HL-60/S4 treated with phorbol 12-myristate 13-acetate at 8.2 ng/mL for 4 days and 3 days (cell line): ENCODE measurements around the gene BCO2.
"Not testable (repeated sequence)": the region's sequence is repeated elsewhere in the genome, so short reads cannot be mapped to it uniquely, and the experiment has no call there.

ENCODE experiments used
- in situ Hi-C: fragments of 300-500 bp; cut with MboI; formaldehyde crosslinking; loops from 2 replicates; pipeline ENCODE4 v1.15.0; 2022; ENCODE audit warnings: low sequenced_read_pairs

BCO2 gene, protein sequence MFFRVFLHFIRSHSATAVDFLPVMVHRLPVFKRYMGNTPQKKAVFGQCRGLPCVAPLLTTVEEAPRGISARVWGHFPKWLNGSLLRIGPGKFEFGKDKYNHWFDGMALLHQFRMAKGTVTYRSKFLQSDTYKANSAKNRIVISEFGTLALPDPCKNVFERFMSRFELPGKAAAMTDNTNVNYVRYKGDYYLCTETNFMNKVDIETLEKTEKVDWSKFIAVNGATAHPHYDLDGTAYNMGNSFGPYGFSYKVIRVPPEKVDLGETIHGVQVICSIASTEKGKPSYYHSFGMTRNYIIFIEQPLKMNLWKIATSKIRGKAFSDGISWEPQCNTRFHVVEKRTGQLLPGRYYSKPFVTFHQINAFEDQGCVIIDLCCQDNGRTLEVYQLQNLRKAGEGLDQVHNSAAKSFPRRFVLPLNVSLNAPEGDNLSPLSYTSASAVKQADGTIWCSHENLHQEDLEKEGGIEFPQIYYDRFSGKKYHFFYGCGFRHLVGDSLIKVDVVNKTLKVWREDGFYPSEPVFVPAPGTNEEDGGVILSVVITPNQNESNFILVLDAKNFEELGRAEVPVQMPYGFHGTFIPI

DNA sequence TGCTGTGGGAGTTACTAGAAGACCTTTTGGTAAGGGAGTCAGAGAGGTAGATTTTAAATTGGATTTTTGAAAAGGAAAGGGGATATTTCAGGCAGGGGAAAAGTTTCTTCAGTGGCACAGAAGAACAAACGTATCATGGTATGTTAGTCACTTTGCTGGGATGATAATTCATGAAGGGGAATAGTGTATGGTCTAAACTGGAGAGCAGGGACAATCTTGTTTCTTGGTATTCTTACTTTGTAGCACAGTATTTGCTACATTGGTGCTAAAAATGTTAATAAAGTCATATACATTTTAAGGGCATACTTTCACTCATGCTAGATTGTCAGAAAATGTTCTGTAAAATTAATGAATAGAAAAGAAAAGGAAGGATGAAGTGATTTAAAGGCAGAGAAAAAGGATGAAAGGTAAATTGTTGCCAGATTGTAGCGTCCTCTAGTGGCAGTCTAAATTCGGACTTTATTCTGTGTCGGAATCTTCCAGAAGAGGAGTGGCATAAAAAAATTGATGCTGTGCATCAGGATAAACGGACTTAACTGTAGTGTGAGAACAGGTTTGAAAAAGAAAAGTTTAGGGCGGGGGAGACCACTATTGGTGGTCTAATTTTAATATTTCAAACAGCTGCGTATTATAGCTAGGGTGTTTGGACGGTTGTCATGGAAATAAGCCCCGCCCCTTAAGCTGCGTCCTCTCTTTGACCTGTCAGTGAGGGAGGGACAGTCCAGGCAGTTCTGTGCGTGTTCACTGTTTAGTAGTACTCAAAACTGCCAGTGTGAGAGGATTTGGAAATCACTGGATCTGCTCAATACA lies at the start of gene BCO2:
Gene BCO2 (plus strand): TSS at position 724 of the 810 bp plus-strand sequence. CDS start 90 bp downstream, outside the sequence.
- in situ Hi-C loops, result no loop called here

GRCh38 chr11:112127056-112127455 lies 48.3 kb upstream of the BCO2 start:
- in situ Hi-C loops, result no loop called here

GRCh38 chr11:112128483-112129121 lies 46.7 kb upstream of the BCO2 start:
- in situ Hi-C loops, result no loop called here

DNA sequence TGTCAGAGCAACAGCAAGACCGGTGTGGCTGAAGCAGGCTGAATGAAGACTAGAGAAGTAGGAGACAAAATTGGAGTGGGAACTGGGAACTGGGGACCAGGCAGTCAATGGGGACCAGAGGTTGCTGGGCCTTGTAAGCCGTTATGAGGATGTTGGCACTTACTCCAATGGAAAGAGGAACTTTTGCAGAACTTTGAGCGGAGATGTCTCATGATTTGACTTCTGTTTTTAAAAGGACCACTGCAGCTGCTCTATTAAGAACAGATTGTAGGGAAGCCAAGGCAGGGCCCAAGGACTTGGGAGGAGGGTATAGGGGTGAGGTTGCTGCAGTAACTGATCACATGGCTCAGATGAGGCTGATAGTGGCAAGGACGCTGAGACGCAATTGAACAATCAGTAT lies 45.7 kb upstream of the BCO2 start:
- in situ Hi-C loops, result no loop called here

- in situ Hi-C loops, result no loop called here
These were observed 42.6 kb upstream of the BCO2 start for GRCh38 chr11:112132737-112133136.

GRCh38 chr11:112134473-112134872 lies 40.8 kb upstream of the BCO2 start:
- in situ Hi-C loops, result no loop called here

DNA sequence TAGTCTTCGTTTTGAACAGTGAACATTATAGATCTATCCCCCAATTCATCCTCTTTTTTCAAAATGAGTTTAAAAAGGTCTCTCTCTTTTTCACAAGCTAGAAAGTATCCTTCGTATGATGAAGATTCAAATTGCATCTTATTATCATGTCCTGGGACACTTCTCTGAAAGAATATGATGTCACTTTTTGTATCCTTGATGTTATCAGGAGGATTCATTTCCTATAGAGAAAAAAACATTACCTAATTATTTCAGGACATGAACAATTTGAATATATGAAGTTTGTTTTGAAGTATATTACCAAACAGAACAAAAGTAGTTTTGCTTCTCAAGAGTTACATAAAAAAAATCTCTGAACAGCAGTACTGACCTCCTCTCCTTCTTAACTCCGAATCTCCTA lies 31.7 kb upstream of the BCO2 start:
- in situ Hi-C loops, result no loop called here

DNA sequence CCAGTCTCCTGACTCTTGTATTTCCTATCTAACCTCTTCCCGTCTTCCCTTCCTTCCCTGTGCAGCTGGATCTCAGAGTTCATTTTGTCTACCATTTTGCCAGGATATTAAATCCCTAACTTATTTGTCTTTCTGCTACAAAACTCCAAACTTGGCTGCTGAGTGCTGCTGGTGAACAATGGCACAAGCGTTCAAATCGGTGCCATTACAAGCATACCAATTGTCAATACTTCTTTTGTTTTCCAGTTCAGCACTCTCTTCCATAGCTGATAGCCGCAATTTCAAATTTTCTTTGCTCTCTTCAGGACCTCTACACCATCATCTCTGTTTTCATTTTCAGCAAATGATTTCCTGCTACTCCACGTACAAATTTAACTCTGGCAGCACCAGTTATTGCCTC lies 24.8 kb upstream of the BCO2 start:
- in situ Hi-C loops, result no loop called here

- in situ Hi-C loops, result no loop called here
These were observed 19.0 kb upstream of the BCO2 start for GRCh38 chr11:112156153-112156955.

- in situ Hi-C loops, result no loop called here
These were observed 18.2 kb upstream of the BCO2 start for GRCh38 chr11:112156956-112157766.

- in situ Hi-C loops, result no loop called here
These were observed 15.9 kb upstream of the BCO2 start for GRCh38 chr11:112159098-112160065.

DNA sequence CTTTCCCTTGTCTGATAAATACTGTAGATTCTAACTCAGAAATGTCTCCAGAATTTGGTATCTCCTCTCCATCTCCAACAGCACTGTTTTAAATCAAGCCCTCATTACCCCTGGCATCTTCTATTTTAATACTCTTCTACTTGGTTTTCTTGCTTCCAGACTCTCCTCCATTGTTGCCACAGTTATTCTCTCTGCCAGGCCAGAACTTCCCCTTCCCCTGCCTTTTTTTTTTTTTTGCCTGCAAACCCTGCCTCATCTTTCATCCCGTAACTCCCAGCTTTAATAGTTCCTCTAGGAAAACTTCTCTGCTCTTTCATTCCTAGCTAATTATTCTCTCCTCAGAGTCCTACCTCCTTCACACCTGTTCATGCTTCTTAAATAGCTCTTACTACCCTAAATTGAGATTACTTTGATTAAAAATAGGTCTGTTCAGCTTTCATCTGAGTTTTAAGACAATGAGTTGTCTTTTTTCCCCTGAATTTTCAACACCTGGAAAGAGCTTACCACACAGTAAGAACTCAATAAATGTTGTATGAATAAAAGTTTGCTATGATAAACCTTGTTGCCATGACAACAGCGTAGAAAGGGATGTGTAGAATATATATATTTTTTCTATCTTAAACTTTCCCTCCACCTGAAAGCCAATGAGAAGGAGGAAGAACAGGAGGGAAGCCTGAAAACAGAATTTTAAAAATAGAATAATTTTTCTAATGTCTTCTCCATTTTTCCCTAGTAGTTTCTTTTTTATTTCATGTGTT lies 15.0 kb upstream of the BCO2 start:
- in situ Hi-C loops, result no loop called here

DNA sequence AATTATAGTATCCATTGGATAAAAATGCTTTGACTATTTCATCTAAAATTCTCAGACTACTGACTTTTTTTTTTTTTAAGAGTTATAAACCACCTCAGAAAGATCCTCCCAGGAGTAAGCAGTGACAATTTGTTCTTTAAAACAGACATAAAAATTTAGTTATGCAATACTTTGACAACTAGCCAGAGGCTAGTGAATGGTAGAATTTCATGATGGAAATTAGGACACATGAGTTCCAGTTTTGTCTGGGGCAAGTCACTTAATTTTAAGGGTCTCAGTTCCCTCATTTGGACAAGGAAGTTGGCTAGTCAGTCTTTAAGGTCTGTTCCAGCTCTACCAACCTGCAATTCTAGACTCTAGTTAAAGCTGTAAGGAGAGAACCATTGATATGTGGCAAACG lies 14.3 kb upstream of the BCO2 start:
- in situ Hi-C loops, result no loop called here

GRCh38 chr11:112162200-112162599 lies 13.1 kb upstream of the BCO2 start:
- in situ Hi-C loops, result not testable (repeated sequence)

- in situ Hi-C loops, result no loop called here
These were observed 12.4 kb upstream of the BCO2 start for GRCh38 chr11:112162761-112163546.

DNA sequence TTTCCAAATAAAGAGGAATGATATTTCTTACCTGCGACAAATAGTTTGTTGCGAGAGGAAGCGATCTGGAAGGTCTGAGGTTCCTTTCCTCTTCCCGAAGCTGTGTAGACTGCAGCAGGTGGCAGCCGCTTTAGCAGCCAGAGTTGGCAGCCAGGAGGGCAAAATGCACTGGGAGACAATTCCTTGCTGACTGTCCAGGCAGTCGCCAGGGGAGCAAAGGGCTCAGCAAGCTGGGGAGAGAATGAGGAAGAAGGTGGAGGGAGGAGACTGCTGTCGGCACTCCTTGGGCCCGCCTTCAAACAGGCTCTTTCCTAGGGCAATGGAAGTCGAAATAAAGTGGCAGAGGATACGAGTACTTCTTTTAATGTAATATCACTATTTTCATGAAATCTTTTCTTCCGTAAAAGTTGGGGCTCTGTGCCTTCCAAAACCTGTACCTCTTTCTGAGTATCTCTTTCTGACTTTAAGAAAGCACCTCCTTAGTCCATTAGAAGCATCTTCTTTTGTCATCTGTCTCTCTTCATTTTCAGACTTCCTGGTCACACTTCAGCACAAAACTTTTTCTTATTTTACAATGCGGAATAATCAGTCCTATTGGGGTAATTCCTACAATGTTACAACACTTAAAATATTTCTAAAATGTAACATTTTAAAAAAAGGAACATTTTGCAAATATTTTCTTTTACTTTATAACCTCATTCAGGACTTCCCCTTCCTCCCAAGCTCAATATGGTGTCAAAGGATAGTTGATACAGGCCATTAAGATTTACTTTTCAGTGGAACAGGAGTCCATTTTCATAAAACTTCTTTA lies 11.2 kb upstream of the BCO2 start, which contains the start of gene IL18:
Gene IL18 (minus strand): TSS at position 220 of the 811 bp plus-strand sequence. CDS start 9,041 bp downstream, outside the sequence.
- in situ Hi-C loops, result no loop called here
